Measurements from ENCODE around the gene TOP2B. TPM values are rescaled to one million over a fixed set of nuclear protein-coding genes. Genes with fewer than 3 reads are reported as not detected.

TOP2B gene
- total RNA-seq, 1 donor from 2014 or later = 200 TPM

DNA sequence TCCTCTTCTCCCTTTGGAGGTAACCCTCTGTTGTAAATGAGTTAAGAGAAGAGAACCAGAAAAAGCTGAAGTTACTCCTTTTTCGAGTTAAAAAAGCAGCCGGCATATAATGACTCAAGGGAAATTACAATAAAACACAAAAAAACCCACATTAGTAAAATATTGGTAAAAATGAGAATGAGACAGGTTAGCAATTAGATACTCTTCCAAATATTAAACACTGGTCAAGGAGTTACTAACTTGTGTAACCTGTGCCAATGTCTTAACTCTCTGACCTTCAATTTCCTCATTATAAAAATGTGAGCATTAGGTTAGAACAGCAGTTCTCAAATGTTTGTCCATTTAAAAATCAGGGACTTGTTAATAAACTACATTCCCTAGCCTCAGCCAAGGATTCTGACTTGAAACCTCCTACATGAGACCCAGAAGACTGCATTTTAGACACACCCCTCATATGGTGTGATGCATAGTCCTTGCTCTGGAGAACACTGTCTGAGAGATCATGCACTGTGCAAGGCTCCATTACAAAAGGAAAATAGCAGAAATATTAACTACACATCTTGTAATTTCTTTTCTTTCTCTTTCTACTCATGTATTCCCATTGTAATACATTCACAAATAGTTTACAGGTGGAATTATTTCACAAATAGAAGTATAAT lies 42.7 kb upstream of the TOP2B start:
- no peaks in the 10 kb centered on the region for H3K36me3 Mint-ChIP-seq (ENCODE audit: insufficient read depth)
- H3K4me3 Mint-ChIP-seq (ENCODE audit: low read depth) = no peak overlapping the region
- DNase-seq (ENCODE audit: low spot score, unreplicated experiment) = no peak
- TF ChIP-seq, protein P1, sequence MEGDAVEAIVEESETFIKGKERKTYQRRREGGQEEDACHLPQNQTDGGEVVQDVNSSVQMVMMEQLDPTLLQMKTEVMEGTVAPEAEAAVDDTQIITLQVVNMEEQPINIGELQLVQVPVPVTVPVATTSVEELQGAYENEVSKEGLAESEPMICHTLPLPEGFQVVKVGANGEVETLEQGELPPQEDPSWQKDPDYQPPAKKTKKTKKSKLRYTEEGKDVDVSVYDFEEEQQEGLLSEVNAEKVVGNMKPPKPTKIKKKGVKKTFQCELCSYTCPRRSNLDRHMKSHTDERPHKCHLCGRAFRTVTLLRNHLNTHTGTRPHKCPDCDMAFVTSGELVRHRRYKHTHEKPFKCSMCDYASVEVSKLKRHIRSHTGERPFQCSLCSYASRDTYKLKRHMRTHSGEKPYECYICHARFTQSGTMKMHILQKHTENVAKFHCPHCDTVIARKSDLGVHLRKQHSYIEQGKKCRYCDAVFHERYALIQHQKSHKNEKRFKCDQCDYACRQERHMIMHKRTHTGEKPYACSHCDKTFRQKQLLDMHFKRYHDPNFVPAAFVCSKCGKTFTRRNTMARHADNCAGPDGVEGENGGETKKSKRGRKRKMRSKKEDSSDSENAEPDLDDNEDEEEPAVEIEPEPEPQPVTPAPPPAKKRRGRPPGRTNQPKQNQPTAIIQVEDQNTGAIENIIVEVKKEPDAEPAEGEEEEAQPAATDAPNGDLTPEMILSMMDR (IDR thresholded peaks at IDR 0.05; ENCODE audit: unreplicated experiment) = no peak
- no peak overlapping the region for H3K27ac Mint-ChIP-seq
- no peaks in the 10 kb centered on the region for H3K4me1 Mint-ChIP-seq (ENCODE audit: low read depth)
- H3K27me3 Mint-ChIP-seq = no peaks in the 10 kb centered on the region
- H3K9me3 Mint-ChIP-seq (ENCODE audit: low read depth) = no peaks in the 10 kb centered on the region

DNA sequence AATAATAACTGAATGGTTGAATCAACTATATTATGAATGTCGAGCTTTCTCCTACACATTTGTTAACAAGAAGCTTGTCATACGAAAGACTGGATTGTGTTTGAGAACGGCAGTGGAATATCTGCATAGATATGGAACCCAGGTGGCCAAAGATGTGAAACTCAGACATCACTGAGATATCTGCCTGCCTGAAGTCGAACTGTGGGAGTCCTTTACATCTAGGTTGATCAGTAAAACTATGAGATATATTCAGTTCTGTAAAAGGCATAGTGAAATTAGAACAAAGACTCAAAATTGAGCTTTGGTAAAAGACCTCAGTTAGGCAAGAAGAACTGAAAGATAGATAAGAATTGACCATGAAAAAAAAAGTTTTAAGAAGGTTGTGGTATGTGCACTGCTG lies 41.5 kb upstream of the TOP2B start:
- Mint-ChIP-seq H3K4me1 (ENCODE audit: low read depth) (no peaks in the 10 kb centered on the region), H3K9me3 (ENCODE audit: low read depth) (no peaks in the 10 kb centered on the region), H3K4me3 (ENCODE audit: low read depth) (no peak overlapping the region), H3K27ac (no peak overlapping the region), H3K36me3 (ENCODE audit: insufficient read depth) (no peaks in the 10 kb centered on the region), H3K27me3 (no peaks in the 10 kb centered on the region)
- TF ChIP-seq, protein P1 (IDR thresholded peaks at IDR 0.05; ENCODE audit: unreplicated experiment) = no peak
- DNase-seq (ENCODE audit: low spot score, unreplicated experiment) = no peak

DNA sequence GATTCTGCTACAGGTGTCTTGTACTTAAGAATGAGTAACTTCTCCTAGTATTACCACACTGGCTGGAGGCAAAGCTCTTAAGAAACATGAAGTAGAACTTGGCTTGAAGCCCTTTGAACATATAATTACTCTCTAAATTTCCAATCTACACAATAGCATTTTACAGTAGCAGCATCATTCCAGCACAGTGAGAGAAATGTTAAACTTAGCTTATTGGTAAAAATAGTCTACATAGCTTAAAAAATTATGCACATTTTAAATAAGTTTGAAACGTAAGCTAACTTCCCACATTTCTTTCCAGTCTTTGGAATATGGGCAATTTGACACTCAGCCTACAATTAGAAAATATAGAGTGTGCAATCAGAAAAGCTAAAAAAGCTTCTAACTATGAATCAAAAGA lies 32.8 kb upstream of the TOP2B start:
- no peaks in the 10 kb centered on the region for H3K9me3 Mint-ChIP-seq (ENCODE audit: low read depth)
- TF ChIP-seq, protein P1 (IDR thresholded peaks at IDR 0.05; ENCODE audit: unreplicated experiment) = no peak
- H3K36me3 Mint-ChIP-seq (ENCODE audit: insufficient read depth) = no peaks in the 10 kb centered on the region
- H3K27me3 Mint-ChIP-seq = no peaks in the 10 kb centered on the region
- no peak overlapping the region for H3K4me3 Mint-ChIP-seq (ENCODE audit: low read depth)
- H3K27ac Mint-ChIP-seq = no peak overlapping the region
- no peak for DNase-seq (ENCODE audit: low spot score, unreplicated experiment)
- no peaks in the 10 kb centered on the region for H3K4me1 Mint-ChIP-seq (ENCODE audit: low read depth)

DNA sequence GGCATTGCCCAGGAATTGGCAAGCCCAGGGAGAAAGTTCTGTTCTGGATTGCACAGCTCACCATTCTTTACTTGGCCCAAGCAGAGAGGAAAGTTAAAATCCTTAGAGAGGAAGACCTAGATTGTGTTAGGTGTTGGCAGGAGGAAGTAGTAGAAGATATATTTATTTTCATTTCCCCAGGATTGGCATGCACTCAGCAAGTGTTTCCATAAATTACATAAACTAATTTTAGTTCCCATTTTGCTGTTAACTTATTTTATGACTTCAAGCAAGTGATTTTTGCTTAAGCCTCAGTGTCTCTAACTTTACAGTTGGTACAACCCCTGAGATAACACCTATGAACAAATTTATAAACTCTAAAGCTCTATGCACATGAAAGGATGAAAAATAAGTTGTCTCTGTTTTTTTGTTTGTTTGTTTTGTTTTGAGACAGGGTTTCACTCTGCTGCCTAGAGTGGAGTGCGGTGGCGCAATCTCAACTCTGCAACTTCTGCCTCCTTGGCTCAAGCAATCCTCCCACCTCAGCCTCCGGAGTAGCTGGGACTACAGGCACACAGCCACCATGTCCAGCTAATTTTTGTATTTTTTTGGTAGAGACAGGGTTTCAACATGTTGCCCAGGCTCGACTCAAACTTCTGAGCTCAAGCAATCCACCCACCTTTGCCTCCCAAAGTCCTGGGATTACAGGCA lies 31.2 kb upstream of the TOP2B start:
- TF ChIP-seq, protein P1 (IDR thresholded peaks at IDR 0.05; ENCODE audit: unreplicated experiment) = no peak

DNA sequence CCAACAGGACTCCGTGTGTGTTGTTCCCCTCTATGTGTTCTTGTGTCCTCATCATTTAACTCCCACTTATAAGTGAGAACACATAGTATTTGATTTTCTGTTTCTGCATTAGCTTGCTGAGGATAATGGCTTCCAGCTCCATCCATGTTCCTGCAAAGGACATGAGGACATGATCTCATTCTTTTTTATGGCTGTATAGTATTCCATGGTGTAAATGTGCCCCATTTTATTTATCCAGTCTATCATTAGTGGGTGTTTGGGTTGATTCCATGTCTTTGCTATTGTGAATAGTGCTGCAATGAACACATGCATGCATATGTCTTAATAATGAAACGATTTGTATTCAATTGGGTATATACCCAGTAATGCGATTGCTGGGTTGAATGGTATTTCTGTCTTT lies 28.5 kb upstream of the TOP2B start:
- H3K9me3 Mint-ChIP-seq (ENCODE audit: low read depth) = no peaks in the 10 kb centered on the region
- no peak overlapping the region for H3K4me3 Mint-ChIP-seq (ENCODE audit: low read depth)
- H3K36me3 Mint-ChIP-seq (ENCODE audit: insufficient read depth) = no peaks in the 10 kb centered on the region
- no peak for DNase-seq (ENCODE audit: low spot score, unreplicated experiment)
- H3K4me1 Mint-ChIP-seq (ENCODE audit: low read depth) = no peaks in the 10 kb centered on the region
- TF ChIP-seq, protein P1 (IDR thresholded peaks at IDR 0.05; ENCODE audit: unreplicated experiment) = no peak
- no peak overlapping the region for H3K27ac Mint-ChIP-seq
- H3K27me3 Mint-ChIP-seq = peaks cover 5% of the 10 kb centered on the region

More for the DNA sequence above, 31.2 kb upstream of the TOP2B start:
- peaks cover 3% of the 10 kb centered on the region for H3K27me3 Mint-ChIP-seq
- H3K36me3 Mint-ChIP-seq (ENCODE audit: insufficient read depth) = no peaks in the 10 kb centered on the region
- H3K9me3 Mint-ChIP-seq (ENCODE audit: low read depth) = no peaks in the 10 kb centered on the region
- no peak overlapping the region for H3K4me3 Mint-ChIP-seq (ENCODE audit: low read depth)
- H3K4me1 Mint-ChIP-seq (ENCODE audit: low read depth) = no peaks in the 10 kb centered on the region
- no peak for DNase-seq (ENCODE audit: low spot score, unreplicated experiment)
- H3K27ac Mint-ChIP-seq = no peak overlapping the region
